B cell (primary cell): ENCODE results near the gene TSPAN31. TPM values are rescaled to one million over a fixed set of nuclear protein-coding genes. Genes with fewer than 3 reads are reported as not detected.
A peak's percentile ranks its signal among the peaks of the same experiment; 100 is the strongest.

ENCODE experiments used
- ATAC-seq: fragments of 200-7000 bp; cut with Tn5 transposase; one replicate; pipeline ENCODE4 v1.10.0; 2021; ENCODE audit warnings: low read depth, mild to moderate bottlenecking, moderate number of reproducible peaks, moderate library complexity
- CTCF ChIA-PET: fragments of 350-600 bp; sonication (Branson Sonifier 250); formaldehyde crosslinking; loops from one replicate; lab custom pipeline; 2021; ENCODE audit warnings: antibody characterized with exemption, inconsistent platforms; lab: Charles Lee
- POLR2A ChIA-PET: fragments of 350-600 bp; sonication (Branson Sonifier 250); formaldehyde crosslinking; loops from one replicate; lab custom pipeline; 2021; ENCODE audit warnings: antibody characterized with exemption; lab: Charles Lee
- DNase-seq: peaks from one replicate; pipeline ENCODE4 v3.0.0; 2013
- H2AFZ ChIP-seq: 2 replicates; pipeline ENCODE4 v1.6.1; 2012; ENCODE audit warnings: mild to moderate bottlenecking, low read depth, low read length; ENCODE audit not compliant: insufficient read depth, poor library complexity, severe bottlenecking
- H3K27ac ChIP-seq, 2 donors: 1 replicate in 1 of 2; 2 replicates in 1 of 2; pipeline ENCODE4 v1.5.1; 2012 to 2013; ENCODE audit warnings: low read length in 2 of 2, mild to moderate bottlenecking in 2 of 2, moderate library complexity in 1 of 2
- H3K27me3 ChIP-seq, 4 experiments: fragments of 200-600 bp in 1 of 4; sonication (generic) in 1 of 4; replicated peaks in 1 of 4; 1 replicate in 2 of 4; 2 replicates in 2 of 4; pipeline versions ENCODE4 v1.6.1 to v1.7.0; 2013 to 2016; ENCODE audit warnings: low read length in 3 of 4, mild to moderate bottlenecking in 2 of 4, mixed read lengths in 1 of 4, moderate library complexity in 1 of 4; ENCODE audit not compliant: insufficient read depth in 4 of 4, control insufficient read depth in 3 of 4; ENCODE audit errors: control extremely low read depth in 1 of 4
- H3K36me3 ChIP-seq, 2 experiments: replicated peaks in 1 of 2; 1 replicate in 1 of 2; 2 replicates in 1 of 2; pipeline versions ENCODE4 v1.6.1 to v1.7.1; 2013; ENCODE audit warnings: low read length in 1 of 2; ENCODE audit not compliant: insufficient read depth in 2 of 2, control insufficient read depth in 1 of 2; ENCODE audit errors: control extremely low read depth in 1 of 2, extremely low read depth in 1 of 2
- H3K4me1 ChIP-seq, 2 donors: fragments of 200-600 bp in 1 of 2; sonication (generic) in 1 of 2; 1 replicate in 1 of 2; 2 replicates in 1 of 2; pipeline versions ENCODE4 v1.5.1 to v1.6.1; 2013 to 2017; ENCODE audit warnings: low read length in 2 of 2; ENCODE audit not compliant: control insufficient read depth in 2 of 2, insufficient read depth in 2 of 2
- H3K4me2 ChIP-seq: replicated peaks from 2 replicates; pipeline ENCODE3; 2012; ENCODE audit warnings: mild to moderate bottlenecking, low read depth, low read length; ENCODE audit not compliant: poor library complexity, severe bottlenecking
- H3K4me3 ChIP-seq, 5 experiments: fragments of 200-600 bp in 1 of 5; sonication (generic) in 1 of 5; 1 replicate in 3 of 5; 2 replicates in 2 of 5; pipeline versions ENCODE4 v1.5.1 to v1.7.0; 2011 to 2016; ENCODE audit warnings: low read length in 4 of 5, mild to moderate bottlenecking in 4 of 5, low read depth in 2 of 5, control low read depth in 1 of 5, moderate library complexity in 1 of 5; ENCODE audit not compliant: insufficient read depth in 1 of 5; ENCODE audit errors: control extremely low read depth in 1 of 5, extremely low read depth in 1 of 5
- H3K79me2 ChIP-seq: fragments of 200-600 bp; sonication (generic); one replicate; pipeline ENCODE4 v1.6.0; 2016; ENCODE audit warnings: low read length; ENCODE audit not compliant: control insufficient read depth, insufficient read depth
- H3K9ac ChIP-seq: fragments of 200-600 bp; sonication (generic); 2 replicates; pipeline ENCODE4 v1.6.1; 2017; ENCODE audit warnings: mild to moderate bottlenecking, low read length, moderate library complexity
- H3K9me3 ChIP-seq, 3 donors: one replicate each; pipeline versions ENCODE4 v1.6.1 to v1.7.1; 2013; ENCODE audit warnings: low read length in 2 of 3; ENCODE audit not compliant: control insufficient read depth in 2 of 3, insufficient read depth in 1 of 3; ENCODE audit errors: control extremely low read depth in 1 of 3
- H4K20me1 ChIP-seq: 2 replicates; pipeline ENCODE4 v1.6.0; 2012; ENCODE audit warnings: mild to moderate bottlenecking, low read length; ENCODE audit not compliant: insufficient read depth, control insufficient read depth, poor library complexity, severe bottlenecking
- H3K27ac Mint-ChIP-seq: one replicate; pipeline ENCODE4 v1.8.0; 2021; ENCODE audit warnings: mixed read lengths
- H3K27me3 Mint-ChIP-seq: one replicate; pipeline ENCODE4 v1.8.0; 2021; ENCODE audit warnings: mixed read lengths
- H3K4me1 Mint-ChIP-seq: one replicate; pipeline ENCODE4 v1.8.0; 2021; ENCODE audit warnings: mixed read lengths
- H3K4me3 Mint-ChIP-seq: one replicate; pipeline ENCODE4 v1.8.0; 2021; ENCODE audit warnings: mixed read lengths
- H3K9me3 Mint-ChIP-seq: one replicate; pipeline ENCODE4 v1.8.0; 2022; ENCODE audit warnings: mixed read lengths; ENCODE audit not compliant: insufficient read depth
- EZH2 ChIP-seq: IDR thresholded peaks from 2 replicates; pipeline ENCODE4 v1.6.1; 2012; ENCODE audit warnings: borderline replicate concordance, low read depth, mild to moderate bottlenecking, moderate library complexity, low read length; ENCODE audit not compliant: insufficient read depth, poor library complexity, severe bottlenecking
- whole genome bisulfite sequencing: methylation state at CpG from one replicate; pipeline ENCODE4 v1.1.5; 2013; ENCODE audit warnings: missing lambda C conversion rate; ENCODE audit not compliant: insufficient coverage; 5-methylcytosine and 5-hydroxymethylcytosine counted together
- intact Hi-C: fragments of 100-400 bp; cut with micrococcal nuclease; formaldehyde crosslinking; loops from one replicate; pipeline ENCODE4 v1.10.0; 2022
- polyA plus RNA-seq: library from polyadenylated mRNA; depleted of rRNA; stranded (reverse); fragments of >200 nt; gene quantifications from 2 replicates; pipeline ENCODE4 v1.2.3, GENCODE V29; 2012
- total RNA-seq, 2 donors: library from RNA; stranded (reverse); fragments of 120-200 nt in 1 of 2; gene quantifications; 1 replicate in 1 of 2; 2 replicates in 1 of 2; pipeline versions ENCODE4 v1.2.3 to v1.2.4, GENCODE V29; 2013 to 2022
- TF ChIP-seq, protein P1 (sequence below): fragments of 200-600 bp; IDR thresholded peaks from one replicate; pipeline ENCODE4 v1.8.0; 2022; ENCODE audit warnings: antibody characterized with exemption, mild to moderate bottlenecking

Gene TSPAN31
- total and polyA plus RNA-seq, 2 donors (not counting 1 experiment from before 2014, with no cell fraction given), result 24.0 to 29.6 TPM

DNA sequence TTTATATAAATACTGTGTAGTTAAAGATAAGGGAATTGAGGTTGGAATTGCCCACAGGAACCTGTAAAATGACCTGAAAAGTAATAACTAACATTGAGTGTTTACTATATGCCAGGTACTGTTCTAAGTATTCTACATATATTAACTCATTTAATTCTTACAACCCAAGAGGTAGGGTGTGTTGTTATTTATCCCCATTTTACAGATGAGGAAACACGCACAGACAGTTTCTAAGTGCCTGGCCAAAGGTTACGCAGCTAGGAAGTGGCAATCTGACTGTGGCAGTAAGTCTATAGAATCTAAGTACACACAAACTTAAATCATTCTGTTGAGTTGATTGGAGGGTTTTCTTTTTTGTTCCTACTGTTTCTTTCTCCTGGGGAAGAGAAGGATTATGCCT is 1.1 kb upstream of the TSPAN31 start:
- Mint-ChIP-seq H3K27me3 (no peaks in the 10 kb centered on the region), H3K9me3 (no peaks in the 10 kb centered on the region), H3K27ac (peak overlapping the region; percentile 91), H3K4me3 (peak overlapping the region; percentile 92), H3K4me1 (peaks cover 55% of the 10 kb centered on the region)
- intact Hi-C loops, result loop anchor here (1.0 to 5.0 kb wide), 4 partner anchors 9 to 111 kb away; partner anchors contain the start of genes B4GALNT1, CDK4, OS9 and TSFM
- DNase-seq (no peak), ATAC-seq (no peak)
- WGBS, result no CpG with 5 or more reads among the region's 2 CpGs
- Histone ChIP-seq H3K79me2 (peaks cover 63% of the 10 kb centered on the region), H4K20me1 (peaks cover 22% of the 10 kb centered on the region), H3K4me2 (peak overlapping the region; percentile 91), H2AFZ (peak overlapping the region; percentile 74), H3K36me3 (peaks cover 2 to 36% of the 10 kb centered on the region in 2 experiments), H3K4me3 (peak overlapping the region in 2 of 5 experiments; percentile 71 to 89), H3K9ac (no peak overlapping the region), H3K9me3 (no peaks in the 10 kb centered on the region), H3K27ac (peak overlapping the region; percentile 80 to 94), H3K4me1 (peaks cover 43 to 63% of the 10 kb centered on the region in 2 donors), H3K27me3 (no peaks in the 10 kb centered on the region)
- ChIA-PET POLR2A (interaction anchor here (0.6 to 1.0 kb wide), 3 partner anchors 46 to 264 kb away, joined by 3 to 4 read pairs (median 3); partner anchors contain the start of gene ARHGAP9), CTCF (no interaction called here)
- TF ChIP-seq EZH2, result no peak
- TF ChIP-seq, protein P1, sequence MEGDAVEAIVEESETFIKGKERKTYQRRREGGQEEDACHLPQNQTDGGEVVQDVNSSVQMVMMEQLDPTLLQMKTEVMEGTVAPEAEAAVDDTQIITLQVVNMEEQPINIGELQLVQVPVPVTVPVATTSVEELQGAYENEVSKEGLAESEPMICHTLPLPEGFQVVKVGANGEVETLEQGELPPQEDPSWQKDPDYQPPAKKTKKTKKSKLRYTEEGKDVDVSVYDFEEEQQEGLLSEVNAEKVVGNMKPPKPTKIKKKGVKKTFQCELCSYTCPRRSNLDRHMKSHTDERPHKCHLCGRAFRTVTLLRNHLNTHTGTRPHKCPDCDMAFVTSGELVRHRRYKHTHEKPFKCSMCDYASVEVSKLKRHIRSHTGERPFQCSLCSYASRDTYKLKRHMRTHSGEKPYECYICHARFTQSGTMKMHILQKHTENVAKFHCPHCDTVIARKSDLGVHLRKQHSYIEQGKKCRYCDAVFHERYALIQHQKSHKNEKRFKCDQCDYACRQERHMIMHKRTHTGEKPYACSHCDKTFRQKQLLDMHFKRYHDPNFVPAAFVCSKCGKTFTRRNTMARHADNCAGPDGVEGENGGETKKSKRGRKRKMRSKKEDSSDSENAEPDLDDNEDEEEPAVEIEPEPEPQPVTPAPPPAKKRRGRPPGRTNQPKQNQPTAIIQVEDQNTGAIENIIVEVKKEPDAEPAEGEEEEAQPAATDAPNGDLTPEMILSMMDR, result no peak

DNA sequence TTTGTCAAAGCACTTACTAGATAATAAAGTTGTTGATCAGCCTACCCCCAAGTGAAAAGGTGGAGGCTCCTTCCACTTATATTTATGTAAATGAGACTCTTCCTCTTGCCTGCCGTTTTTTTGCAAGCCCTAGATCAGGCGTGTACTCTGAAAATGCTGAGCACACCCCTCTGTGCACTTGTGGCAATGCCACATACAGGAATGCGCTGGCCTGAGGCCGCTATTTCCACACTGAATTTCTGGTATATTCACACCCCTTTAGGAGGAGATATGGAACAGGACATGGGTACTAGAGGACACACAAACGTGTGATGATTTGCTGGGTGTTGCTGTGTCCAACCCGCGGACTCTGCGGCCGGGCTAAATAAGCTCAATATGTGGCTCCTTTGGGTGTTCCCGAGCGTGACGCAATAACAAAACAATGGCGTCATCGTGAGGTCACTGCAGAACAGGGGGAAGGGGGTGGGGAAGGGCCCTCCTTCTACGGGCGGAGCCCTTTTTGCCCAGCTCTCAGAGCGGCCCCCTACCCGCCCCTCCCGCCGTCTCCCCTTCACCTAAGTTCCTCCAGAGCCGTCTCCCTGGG is 554 bp upstream of the TSPAN31 start:
- ChIA-PET POLR2A (interaction anchor here (0.6 to 1.3 kb wide), 5 partner anchors 10 to 264 kb away, joined by 3 to 7 read pairs (median 4); partner anchors contain the start of gene ARHGAP9), CTCF (interaction anchor here (0.6 to 1.5 kb wide), 4 partner anchors 12 to 331 kb away, joined by 3 to 10 read pairs (median 6); no protein-coding TSS in a partner anchor)
- H3K4me1 ChIP-seq, result peaks cover 40 to 59% of the 10 kb centered on the region in 2 donors
- peaks cover 2 to 37% of the 10 kb centered on the region in 2 experiments for H3K36me3 ChIP-seq
- peak overlapping the region; percentile 92 for H3K4me3 Mint-ChIP-seq
- H3K9me3 Mint-ChIP-seq, result no peaks in the 10 kb centered on the region
- H3K27me3 Mint-ChIP-seq, result no peaks in the 10 kb centered on the region
- H3K79me2 ChIP-seq, result peaks cover 58% of the 10 kb centered on the region
- intact Hi-C loops, result loop anchor here (1.0 to 5.0 kb wide), 4 partner anchors 8 to 112 kb away; partner anchors contain the start of genes B4GALNT1, CDK4, OS9 and TSFM
- TF ChIP-seq EZH2, result no peak
- TF ChIP-seq, protein P1, result no peak
- DNase-seq (peak; percentile 92), ATAC-seq (peak; percentile 46)
- H2AFZ ChIP-seq, result peak overlapping the region; percentile 74
- no peaks in the 10 kb centered on the region for H3K9me3 ChIP-seq
- no peaks in the 10 kb centered on the region for H3K27me3 ChIP-seq
- H3K27ac Mint-ChIP-seq, result peak overlapping the region; percentile 91
- H3K9ac ChIP-seq, result peak overlapping the region; percentile 94
- H3K4me1 Mint-ChIP-seq, result peaks cover 50% of the 10 kb centered on the region
- H3K27ac ChIP-seq, result peak overlapping the region; percentile 80 to 94
- peak overlapping the region; percentile 68 to 90 (median 86) for H3K4me3 ChIP-seq
- WGBS, result 5% methylated on average over 10 of the region's 21 CpGs
- peaks cover 17% of the 10 kb centered on the region for H4K20me1 ChIP-seq
- H3K4me2 ChIP-seq, result peak overlapping the region; percentile 91
